ENCODE measurements around the gene GPR150.
"Not testable (repeated sequence)": the region's sequence is repeated elsewhere in the genome, so short reads cannot be mapped to it uniquely, and the experiment has no call there.

The GPR150 gene

GRCh38 chr5:95623706-95624105 lies 3.8 kb downstream of the GPR150 start:
- DNase-seq (ENCODE audit: low spot score), result no peak

- no peak for DNase-seq (ENCODE audit: low spot score)
Observed at GRCh38 chr5:95624368-95624767, 4.5 kb downstream of the GPR150 start.

GRCh38 chr5:95626701-95627100 lies 6.8 kb downstream of the GPR150 start:
- DNase-seq (ENCODE audit: low spot score), result no peak

- no peak for DNase-seq (ENCODE audit: low spot score)
Observed at GRCh38 chr5:95627971-95628810, 8.3 kb downstream of the GPR150 start.

- DNase-seq (ENCODE audit: low spot score), result no peak
Observed at GRCh38 chr5:95628933-95629332, 9.0 kb downstream of the GPR150 start.

GRCh38 chr5:95630394-95630917 lies 10.6 kb downstream of the GPR150 start:
- DNase-seq (ENCODE audit: low spot score), result no peak

- DNase-seq (ENCODE audit: low spot score), result no peak
Observed at GRCh38 chr5:95631255-95631958, 11.5 kb downstream of the GPR150 start.

- no peak for DNase-seq (ENCODE audit: low spot score)
Observed at GRCh38 chr5:95631991-95632675, 12.2 kb downstream of the GPR150 start.

- not testable (repeated sequence) for DNase-seq (ENCODE audit: low spot score)
Observed at GRCh38 chr5:95632942-95633341, 13.1 kb downstream of the GPR150 start.

- no peak for DNase-seq (ENCODE audit: low spot score)
Observed at GRCh38 chr5:95633671-95634070, 13.8 kb downstream of the GPR150 start.

GRCh38 chr5:95634081-95634480 lies 14.2 kb downstream of the GPR150 start:
- DNase-seq (ENCODE audit: low spot score), result no peak

GRCh38 chr5:95638632-95639031 lies 18.7 kb downstream of the GPR150 start:
- DNase-seq (ENCODE audit: low spot score), result no peak

GRCh38 chr5:95641741-95642220 lies 21.9 kb downstream of the GPR150 start:
- no peak for DNase-seq (ENCODE audit: low spot score)

GRCh38 chr5:95643152-95643551 lies 23.3 kb downstream of the GPR150 start:
- no peak for DNase-seq (ENCODE audit: low spot score)

GRCh38 chr5:95644351-95645042 lies 24.6 kb downstream of the GPR150 start:
- no peak for DNase-seq (ENCODE audit: low spot score)

GRCh38 chr5:95646226-95646568 lies 26.3 kb downstream of the GPR150 start:
- not testable (repeated sequence) for DNase-seq (ENCODE audit: low spot score)

GRCh38 chr5:95646569-95647431 lies 26.9 kb downstream of the GPR150 start, which contains the start of gene RFESD:
Gene RFESD (plus strand): TSS chr5:95646777. CDS start chr5:95652272, 5,495 bp downstream.
- DNase-seq (ENCODE audit: low spot score), result peak; percentile 84

GRCh38 chr5:95647886-95648860 lies 28.3 kb downstream of the GPR150 start:
- no peak for DNase-seq (ENCODE audit: low spot score)

GRCh38 chr5:95649274-95649673 lies 29.4 kb downstream of the GPR150 start:
- DNase-seq (ENCODE audit: low spot score), result no peak

Measured in hepatic stellate cell (primary cell).